Activated CD4-positive, alpha-beta T cell treated with anti-CD3 and anti-CD28 coated beads, Interleukin-2, amount 50 U/mL, for 4 hours (primary cell): Measurements from ENCODE around the gene TDRD12.
"Not testable (repeated sequence)": the region's sequence is repeated elsewhere in the genome, so short reads cannot be mapped to it uniquely, and the experiment has no call there.

Source experiments
- DNase-seq, 2 experiments: peaks; one replicate each; pipeline ENCODE4 v3.0.0-alpha.2; 2020

TDRD12 gene

DNA sequence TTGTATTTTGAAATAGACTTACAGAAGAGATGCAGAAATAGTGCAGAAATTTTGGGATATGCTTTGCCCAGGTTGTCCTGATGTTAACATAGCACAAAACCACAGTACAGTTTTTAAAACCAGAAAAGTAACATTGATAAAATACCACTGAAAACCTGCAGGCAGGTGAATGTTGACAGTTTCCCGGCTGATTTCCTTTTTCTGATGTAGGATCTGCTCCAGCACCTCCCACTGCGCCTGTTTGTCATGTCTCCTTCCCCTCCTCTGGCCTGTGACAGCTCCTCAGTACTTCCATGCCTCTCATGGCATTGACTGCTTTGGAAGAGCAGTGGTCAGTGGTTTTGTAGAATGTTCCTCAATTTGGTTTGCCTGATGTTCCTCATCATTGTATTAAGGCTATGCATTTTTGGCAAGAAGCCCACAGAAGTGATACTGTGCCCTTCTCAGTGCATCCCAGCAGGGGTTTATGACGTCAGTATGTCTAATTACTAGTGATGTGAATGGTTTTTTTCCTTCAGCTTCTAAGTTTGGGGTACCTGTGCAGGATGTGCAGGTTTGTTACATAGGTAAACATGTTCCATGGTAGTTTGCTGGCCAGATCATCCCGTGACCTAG, 31.0 kb downstream of the TDRD12 start:
- DNase-seq, result no peak

DNA sequence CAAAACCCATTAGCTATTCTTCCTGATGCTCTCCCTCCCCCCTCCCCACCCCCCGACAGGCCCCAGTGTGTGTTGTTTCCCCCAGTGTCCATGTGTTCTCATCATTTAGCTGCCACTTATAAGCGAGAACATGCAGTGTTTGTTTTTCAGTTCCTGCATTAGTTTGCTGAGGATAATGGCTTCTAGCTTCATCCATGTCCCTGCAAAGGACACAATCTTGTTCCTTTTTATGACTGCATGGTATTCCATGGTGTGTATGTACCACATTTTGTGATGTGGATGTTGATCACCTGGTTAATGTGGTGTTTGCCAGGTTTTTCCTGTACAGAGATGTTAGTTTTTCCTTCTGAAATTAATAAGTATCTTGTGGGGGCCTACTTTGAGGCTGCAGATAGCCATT, 31.5 kb downstream of the TDRD12 start:
- no peak for DNase-seq

DNA sequence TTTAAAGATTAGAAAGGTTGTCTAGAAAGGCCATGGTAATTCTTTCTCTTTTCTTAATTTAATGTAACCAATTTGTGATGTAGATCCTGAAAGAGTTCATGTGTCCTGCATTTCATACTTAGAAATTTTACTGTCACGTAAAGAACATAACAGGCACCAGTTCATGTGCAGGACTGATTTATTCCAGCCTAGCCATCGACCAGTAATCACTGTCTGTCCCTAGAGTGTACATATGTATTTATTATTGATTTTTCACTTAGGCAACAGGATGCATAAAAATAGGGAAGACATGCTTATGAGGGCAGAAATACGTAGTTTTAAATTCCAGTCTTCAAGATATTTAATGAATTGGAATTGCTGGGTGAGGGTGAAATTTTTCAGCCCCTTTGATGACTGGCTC, 37.6 kb downstream of the TDRD12 start:
- no peak for DNase-seq

DNA sequence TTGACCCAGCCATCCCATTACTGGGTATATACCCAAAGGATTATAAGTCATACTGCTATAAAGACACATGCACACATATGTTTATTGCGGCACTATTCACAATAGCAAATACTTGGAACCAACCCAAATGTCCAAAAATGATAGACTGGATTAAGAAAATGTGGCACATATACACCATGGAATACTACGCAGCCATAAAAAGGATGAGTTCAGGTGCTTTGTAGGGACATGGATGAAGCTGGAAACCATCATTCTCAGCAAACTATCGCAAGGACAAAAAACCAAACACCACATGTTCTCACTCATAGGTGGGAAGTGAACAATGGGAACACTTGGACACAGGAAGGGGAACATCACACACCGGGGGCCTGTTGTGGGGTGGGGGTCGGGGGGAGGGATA, 45.8 kb downstream of the TDRD12 start:
- DNase-seq, result not testable (repeated sequence)

DNA sequence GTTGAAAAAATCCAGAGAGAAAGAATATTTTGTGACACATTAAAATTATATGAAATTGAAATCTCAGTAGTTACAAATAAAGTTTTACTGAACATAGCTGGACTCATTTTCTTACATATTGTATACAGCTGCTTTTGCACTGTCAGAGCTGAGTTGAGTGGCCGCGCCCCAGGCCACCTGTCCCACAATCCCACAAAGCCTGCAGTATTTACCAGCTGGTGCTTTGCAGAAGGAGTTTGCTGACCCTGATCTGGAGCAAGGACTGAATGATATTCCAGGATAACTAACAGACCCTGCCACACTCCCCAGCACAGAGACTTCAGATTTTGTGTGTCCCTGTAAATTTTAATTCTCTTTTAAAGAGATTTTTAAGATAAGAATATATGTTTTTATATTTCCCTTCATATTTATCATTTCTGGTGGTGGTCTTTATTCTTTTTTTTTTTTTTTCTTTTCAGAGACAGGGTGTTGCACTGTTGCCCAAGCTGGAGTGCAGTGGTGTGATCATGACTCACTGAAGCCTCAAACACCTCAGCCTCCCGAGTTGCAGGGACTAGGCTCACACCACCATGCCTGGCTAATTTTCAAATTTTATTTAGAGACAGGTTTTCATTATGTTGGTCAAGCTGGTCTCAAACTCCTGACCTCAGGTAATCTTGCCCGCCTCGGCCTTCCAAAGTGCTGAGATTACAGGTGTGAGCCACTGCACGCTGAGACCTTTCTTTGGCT, 48.5 kb downstream of the TDRD12 start:
- DNase-seq, result no peak

DNA sequence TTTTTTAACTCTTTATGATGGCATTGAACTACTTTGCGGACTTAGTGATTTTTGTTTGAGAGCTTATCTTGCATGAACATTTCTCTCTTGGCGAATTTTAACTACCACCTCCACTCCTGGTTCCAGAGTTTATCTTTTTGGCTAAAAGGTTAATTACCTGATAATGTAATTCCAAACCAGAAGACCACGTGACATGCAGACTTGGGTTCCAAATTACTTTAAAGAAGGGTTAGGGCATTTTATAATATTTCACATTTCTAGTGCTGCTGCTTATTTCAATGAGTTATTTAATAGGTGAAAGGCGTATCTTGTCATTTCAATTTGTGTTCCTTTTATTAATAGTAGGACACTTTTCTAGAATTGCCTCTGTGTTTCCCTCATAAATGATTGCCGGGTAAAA, 52.0 kb downstream of the TDRD12 start:
- DNase-seq, result no peak

DNA sequence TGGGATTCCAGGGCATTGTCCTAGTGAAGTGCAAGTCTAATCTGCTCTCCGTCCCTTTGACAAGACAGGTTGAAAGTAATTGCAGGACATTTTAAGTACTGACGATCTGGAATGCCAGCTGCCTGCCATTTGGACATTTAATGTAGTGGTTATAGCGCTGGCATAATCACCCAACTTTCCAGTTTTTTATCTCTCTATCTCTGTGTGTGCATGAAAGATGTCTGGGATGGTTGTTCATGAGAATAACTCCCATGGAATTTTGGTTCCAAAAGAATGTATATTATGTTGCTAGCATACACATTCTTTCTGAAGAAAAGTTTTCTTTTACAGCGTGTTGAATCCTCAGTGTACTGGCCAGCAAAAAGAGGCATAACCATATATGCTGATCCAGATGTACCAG, 53.6 kb downstream of the TDRD12 start:
- DNase-seq, result no peak

DNA sequence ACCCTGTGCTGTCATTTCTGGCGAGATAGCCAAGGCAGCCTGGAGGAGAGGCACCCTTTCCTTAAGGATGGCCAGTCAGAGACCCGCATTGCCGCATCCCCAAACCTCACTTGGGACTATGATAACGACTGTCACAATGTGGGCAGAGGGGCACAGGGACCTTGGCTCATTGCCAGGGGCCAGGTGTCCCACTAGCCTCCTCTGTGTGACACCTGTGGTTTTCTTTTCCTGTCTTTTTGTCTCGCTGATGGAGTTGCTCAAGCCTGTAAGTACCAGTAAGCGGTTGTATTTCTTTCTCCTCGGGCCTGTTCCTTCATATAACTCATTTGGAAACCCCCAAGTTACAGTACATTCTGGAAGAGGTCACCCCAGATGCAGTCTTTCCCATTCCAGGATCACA, 59.5 kb downstream of the TDRD12 start:
- no peak for DNase-seq

DNA sequence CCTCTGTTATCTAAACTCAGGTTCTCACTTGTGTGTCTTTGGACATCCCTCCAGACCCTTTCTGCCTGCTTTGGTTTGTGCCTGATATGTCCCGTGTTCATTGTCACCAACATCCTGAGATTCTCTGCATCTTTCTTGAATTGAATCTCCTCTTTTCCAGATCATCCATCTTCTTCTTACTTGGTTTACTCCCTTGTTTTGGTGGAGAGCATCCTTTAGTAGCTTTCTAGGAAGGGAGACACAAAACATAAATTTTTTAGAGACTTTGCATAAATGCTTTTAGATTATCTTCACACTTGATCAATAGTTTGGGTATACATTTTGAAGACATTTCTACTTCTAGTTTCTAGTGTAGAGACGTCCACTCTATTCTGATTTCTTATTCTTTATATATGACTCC, 61.7 kb downstream of the TDRD12 start:
- DNase-seq, result no peak

DNA sequence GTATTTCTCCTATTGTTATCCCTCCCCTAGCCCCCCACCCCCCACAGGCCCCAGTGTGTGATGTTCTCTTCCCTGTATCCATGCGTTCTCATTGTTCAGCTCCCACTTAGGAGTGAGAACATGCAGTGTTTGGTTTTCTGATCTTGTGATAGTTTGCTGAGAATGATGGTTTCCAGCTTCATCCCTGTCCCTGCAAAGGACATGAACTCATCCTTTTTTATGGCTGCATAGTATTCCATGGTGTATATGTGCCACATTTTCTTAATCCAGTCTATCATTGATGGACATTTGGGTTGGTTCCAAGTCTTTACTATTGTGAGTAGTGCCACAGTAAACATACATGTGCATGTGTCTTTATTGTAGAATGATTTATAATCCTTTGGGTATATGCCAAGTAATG, 62.5 kb downstream of the TDRD12 start:
- not testable (repeated sequence) for DNase-seq

DNA sequence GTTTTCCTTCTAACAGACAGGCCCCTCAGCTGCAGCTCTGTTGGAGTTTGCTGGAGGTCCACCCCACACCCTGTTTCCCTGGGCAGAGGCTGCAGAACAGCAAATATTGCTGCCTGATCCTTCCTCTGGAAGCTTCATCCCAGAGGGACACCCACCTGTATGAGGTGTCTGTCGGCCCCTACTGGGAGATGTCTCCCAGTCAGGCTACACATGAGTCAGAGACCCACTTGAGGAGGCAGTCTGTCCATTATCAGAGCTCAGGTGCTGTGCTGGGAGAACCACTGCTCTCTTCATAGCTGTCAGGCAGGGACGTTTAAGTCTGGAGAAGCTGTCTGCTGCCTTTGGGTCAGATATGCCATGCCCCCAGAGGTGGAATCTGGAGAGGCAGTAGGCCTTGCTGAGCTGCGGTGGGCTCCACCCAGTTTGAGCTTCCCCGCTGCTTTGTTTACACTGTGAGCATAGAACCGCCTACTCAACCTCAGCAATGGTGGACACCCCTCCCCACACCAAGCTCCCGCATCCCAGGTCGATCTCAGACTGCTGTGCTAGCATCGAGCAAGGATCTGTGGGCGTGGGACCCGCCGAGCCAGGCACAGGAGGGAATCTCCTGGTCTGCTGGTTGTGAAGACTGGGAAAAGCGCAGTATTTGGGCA, 67.7 kb downstream of the TDRD12 start:
- not testable (repeated sequence) for DNase-seq

DNA sequence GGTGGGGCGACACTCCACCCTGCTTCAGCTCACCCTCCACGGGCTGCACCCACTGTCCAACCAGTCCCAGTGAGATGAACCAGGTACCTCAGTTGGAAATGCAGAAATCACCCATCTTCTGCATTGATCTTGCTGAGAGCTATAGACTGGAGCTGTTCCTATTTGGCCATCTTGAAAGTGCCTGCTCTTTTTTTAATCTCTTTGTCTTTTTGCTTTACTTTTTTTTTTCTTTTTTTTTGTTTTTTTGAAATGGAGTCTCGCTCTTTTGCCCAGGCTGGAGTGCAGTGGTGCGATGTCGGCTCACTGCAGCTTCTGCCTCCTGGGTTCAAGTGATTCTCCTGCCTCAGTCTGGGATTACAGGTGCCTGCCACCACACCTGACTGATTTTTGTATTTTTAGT, 68.3 kb downstream of the TDRD12 start:
- DNase-seq, result not testable (repeated sequence)

DNA sequence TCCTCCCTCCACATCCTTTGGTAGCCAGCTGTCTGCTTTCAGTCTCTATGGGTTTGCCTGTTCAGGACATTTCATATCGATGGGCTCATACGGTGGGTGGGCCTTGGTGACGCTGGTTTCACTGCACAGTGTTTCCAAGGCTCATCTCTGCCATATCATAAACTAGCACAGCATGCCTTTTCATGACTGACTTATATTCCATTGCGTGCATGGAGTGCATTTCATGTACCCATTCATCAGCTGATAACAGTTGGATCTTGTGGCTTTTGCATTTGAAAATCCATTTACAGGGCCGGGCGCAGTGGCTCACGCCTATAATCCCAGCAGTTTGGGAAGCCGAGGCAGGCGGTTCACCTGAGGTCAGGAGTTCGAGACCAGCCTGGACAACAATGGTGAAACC, 69.9 kb downstream of the TDRD12 start:
- DNase-seq, result no peak

DNA sequence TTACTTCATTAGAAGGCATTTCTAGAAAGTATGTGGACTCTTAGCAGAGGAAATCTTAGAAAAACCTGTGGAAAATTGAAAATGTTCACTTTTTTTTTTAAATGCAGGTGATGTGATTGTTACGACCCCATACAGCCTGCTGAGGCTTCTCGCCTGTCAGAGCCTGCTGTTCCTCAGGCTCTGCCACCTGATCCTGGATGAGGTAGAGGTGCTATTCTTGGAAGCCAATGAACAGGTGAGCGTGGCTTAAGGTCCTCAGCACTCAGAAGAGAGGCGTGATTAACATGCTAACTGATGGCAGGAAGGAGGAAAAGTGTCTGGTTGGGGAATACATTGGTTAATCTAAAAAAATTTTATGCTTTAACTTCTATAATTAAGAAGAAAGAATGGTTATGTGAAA, 78.6 kb downstream of the TDRD12 start:
- DNase-seq, result no peak

DNA sequence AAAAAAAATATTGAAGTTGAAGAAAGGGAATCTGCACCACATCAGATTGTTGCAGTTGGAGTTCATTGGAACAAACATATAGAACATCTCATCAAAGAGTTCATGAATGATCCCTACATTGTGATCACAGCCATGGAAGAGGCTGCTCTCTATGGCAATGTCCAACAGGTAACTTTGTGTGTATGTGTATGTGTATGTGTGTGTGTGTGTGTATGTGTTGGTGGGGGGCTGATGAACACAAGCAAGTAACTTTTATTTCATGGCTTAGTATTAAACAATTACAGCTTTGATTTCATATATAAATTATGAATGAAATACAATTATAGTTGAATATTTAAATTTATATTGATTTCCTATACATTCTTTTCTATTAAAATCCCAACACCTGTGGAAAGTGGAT, 80.6 kb downstream of the TDRD12 start:
- DNase-seq, result no peak

DNA sequence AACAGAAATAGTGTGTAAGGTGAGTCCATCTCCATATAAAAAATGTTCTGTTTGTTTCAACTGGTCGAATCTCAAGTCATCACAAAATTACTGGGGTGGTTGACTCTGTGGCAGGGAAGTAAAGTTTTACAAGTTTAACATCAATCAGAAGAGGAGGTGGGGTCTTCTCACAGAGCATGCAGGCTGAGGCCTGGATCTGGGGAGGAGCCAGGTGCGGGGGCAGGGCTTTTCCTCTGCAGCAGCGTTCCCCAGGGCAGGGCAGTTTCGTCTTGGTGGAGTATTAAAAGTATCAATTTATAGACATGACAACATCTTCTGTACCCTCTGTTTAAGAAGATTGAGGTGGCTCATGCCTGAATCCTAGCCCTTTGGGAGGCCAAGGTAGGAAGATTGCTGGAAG, 81.2 kb downstream of the TDRD12 start:
- DNase-seq, result no peak

DNA sequence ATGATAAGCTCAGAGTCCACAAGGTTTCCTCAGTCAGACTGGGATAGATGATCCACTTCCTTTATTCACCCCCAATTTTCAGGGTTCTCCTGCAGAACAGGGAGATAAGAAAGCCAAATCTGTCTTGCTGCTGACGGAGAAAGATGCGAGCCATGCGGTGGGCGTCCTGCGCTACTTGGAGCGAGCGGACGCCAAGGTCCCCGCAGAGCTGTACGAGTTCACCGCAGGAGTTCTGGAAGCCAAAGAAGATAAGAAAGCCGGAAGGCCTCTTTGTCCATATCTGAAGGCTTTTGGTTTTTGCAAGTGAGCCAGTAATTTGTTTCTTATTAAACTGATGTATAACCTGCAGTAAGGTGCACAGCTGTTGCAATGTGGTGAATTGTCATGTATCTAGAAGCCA, 83.3 kb downstream of the TDRD12 start:
- DNase-seq, result no peak

DNA sequence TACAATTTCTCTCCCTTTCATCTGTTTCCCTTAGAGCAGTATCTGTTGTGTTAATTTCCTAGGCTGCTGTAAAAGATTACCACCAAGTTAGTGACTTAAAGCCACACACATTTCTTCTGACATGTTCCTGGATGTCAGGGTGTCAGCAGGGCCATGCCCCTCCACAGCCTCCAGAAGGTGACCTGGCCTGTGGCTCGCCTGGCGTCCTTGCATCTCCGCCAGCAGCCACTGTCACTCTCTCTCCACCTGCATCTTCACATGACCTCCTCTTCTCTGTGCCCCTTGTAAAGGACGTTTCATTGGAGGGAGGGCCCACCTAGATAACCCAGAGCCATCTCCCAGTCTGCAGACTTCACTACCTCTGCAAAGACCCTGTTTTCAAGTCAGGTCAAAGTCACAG, 88.7 kb downstream of the TDRD12 start:
- DNase-seq, result no peak

DNA sequence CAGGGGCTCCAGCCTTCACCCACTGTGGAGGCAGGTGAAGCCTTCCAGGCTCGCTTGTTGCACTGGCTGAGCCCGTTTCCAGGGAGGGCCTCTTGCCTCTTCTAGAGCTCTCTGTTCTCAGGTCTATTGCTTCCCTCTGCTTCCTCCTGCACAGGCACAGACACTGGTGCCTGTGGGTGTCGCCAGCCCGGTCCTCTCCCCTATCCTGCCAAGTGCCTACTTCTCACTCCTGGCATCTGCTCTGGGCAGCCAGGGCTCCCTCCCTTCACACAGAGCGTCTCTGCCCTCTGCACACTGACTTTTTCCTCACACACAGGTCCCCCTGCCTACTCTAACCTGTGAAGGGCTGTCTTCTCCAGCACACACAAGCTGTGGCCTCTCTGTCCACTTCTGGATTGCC, 89.7 kb downstream of the TDRD12 start:
- DNase-seq, result no peak

DNA sequence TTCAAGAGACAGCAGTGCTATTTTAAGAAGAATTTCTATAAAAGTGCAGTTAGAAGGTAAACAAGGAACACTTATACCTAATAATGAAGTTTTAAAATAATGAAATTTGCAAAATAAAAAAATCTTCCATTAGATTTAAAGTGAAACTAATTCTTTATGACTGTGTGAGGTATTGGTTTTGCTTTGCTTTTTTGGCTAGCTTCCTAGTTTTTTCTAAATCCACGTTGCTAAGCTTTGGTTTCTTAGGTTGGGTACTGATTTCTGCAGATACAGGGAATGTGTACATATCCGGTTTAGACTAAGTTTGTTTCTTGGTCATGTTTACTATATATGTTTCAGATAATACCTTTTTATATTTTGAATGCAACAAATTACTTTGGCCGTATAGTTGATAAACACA, 90.2 kb downstream of the TDRD12 start:
- no peak for DNase-seq

DNA sequence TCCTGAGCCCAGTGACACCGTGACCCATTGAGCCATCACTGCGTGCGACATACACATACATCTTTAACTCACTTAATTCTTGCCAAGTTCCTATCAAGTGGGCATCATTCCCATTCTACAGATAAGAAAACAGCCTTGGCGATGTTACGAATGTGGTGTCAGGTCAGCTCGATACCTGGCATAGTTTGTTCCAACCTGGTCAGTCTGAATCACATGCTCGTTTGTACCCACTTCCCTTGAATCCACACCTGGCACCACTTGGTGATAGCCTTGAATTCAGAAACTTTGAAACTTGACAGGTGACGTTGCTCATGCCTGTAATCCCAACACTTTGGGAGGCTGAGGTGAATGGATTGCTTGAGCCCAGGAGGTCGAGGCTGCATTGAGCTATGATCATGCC, 90.9 kb downstream of the TDRD12 start:
- DNase-seq, result no peak

DNA sequence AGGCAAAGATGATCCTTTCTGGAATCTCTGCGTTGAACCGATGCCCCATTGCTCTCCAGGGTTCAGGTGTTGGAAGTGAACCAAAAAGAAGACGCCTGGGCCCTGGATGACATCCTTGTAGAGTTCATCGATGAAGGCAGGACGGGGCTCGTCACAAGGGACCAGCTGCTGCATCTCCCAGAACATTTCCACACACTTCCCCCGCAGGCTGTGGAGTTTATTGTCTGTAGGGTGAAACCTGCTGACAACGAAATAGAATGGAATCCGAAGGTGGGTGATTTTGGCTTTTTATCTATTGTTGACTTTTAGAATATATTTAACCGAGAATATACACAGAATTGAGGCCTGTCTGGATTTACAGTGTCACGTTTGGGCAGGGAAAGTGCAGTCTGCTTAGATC, 91.6 kb downstream of the TDRD12 start:
- no peak for DNase-seq

DNA sequence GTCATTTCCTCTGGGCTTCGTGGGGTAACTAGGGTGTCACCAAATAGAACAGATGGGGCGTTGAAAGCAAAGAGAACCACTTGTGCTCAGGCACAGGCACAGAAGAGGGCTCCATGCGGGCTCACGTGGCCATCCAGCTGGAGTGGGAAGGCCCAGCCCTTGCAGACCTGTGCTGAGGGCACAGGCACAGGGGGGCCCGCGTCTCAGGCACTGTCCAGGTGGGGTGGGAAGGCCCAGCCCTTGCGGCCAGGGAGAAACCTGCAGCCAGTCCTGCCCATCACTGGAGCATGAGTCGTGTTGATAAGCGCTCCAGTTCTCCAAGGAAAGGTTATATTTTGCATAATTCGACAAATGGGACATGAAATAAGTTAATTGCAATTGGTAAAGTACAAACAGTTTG, 92.5 kb downstream of the TDRD12 start:
- no peak for DNase-seq

DNA sequence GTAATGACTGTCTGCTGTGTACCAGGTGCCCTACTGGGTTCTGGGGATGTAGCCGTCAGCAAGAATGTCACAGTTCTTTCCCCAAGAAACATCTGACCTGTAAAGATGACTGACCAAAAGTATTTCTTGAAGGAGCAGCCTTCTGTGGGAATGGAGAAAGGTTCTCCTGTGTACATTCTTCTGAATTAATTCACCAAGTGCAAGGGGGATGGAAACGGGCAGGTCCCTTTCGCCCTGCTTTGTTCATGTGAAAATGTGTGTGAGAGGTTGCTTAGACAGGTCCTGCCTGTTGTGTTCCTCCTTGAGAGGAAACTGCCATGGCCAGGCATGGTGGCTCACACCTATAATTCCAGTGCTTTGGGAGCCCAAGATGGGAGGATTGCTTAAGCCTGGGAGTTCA, 93.0 kb downstream of the TDRD12 start:
- no peak for DNase-seq
